GM12878 (cell line): ENCODE data around the gene STX1B. TPM values are rescaled to one million over a fixed set of nuclear protein-coding genes. Genes with fewer than 3 reads are reported as not detected.
A peak's percentile ranks its signal among the peaks of the same experiment; 100 is the strongest.

Experiments used
- BCL11A ChIP-seq: IDR thresholded peaks from 2 replicates; pipeline ENCODE4 v1.6.1; 2011; ENCODE audit warnings: low read depth, low read length
- BMI1 ChIP-seq: fragments of 450-650 bp; IDR thresholded peaks from 2 replicates; pipeline ENCODE4 v1.6.1; 2016; ENCODE audit warnings: mild to moderate bottlenecking, moderate library complexity, borderline replicate concordance
- CBFB ChIP-seq: IDR thresholded peaks from 2 replicates; pipeline ENCODE4 v1.6.1; 2016; ENCODE audit warnings: antibody characterized with exemption, low read depth
- CHD2 ChIP-seq: IDR thresholded peaks from 2 replicates; pipeline ENCODE4 v1.6.1; 2011; ENCODE audit warnings: low read depth, low read length, improper control_type of control experiment, borderline replicate concordance
- E2F4 ChIP-seq: IDR thresholded peaks from 2 replicates; pipeline ENCODE4 v1.6.1; 2012; ENCODE audit warnings: low read depth, low read length, improper control_type of control experiment
- GABPA ChIP-seq: IDR thresholded peaks from 2 replicates; pipeline ENCODE4 v1.6.1; 2014; ENCODE audit warnings: antibody characterized with exemption, low read depth, mild to moderate bottlenecking, inconsistent platforms
- HDAC2 ChIP-seq: fragments of 200-600 bp; sonication (generic); IDR thresholded peaks from 2 replicates; pipeline ENCODE4 v1.6.1; 2017
- HDGF ChIP-seq: fragments of 450-650 bp; IDR thresholded peaks from 2 replicates; pipeline ENCODE4 v1.6.1; 2016; ENCODE audit warnings: antibody characterized with exemption
- KAT2A ChIP-seq: conservative IDR thresholded peaks from 2 replicates; pipeline ENCODE4 v1.6.1; 2011; ENCODE audit warnings: low read depth, low read length; ENCODE audit not compliant: control insufficient read depth
- MEF2A ChIP-seq: IDR thresholded peaks from 2 replicates; pipeline ENCODE4 v1.6.1; 2011; ENCODE audit warnings: low read depth, mild to moderate bottlenecking, low read length, moderate library complexity; ENCODE audit not compliant: insufficient read depth
- MYC ChIP-seq: IDR thresholded peaks from 2 replicates; pipeline ENCODE4 v1.6.1; 2011; ENCODE audit warnings: mild to moderate bottlenecking, low read length, moderate library complexity, inconsistent platforms; ENCODE audit not compliant: insufficient read depth, insufficient replicate concordance, insufficient read length, severe bottlenecking
- PAX8 ChIP-seq: fragments of 450-650 bp; IDR thresholded peaks from 2 replicates; pipeline ENCODE4 v1.6.1; 2017; ENCODE audit warnings: mild to moderate bottlenecking, moderate library complexity
- POLR2A ChIP-seq: IDR thresholded peaks from 2 replicates; pipeline ENCODE4 v1.6.1; 2011; ENCODE audit warnings: low read depth, mild to moderate bottlenecking, low read length
- RAD21 ChIP-seq: IDR thresholded peaks from 2 replicates; pipeline ENCODE4 v1.6.1; 2011; ENCODE audit warnings: mild to moderate bottlenecking, low read depth, low read length, moderate library complexity; ENCODE audit not compliant: insufficient read depth
- RB1 ChIP-seq: fragments of 450-650 bp; formaldehyde crosslinking; IDR thresholded peaks from 2 replicates; pipeline ENCODE4 v1.6.1; 2017; ENCODE audit warnings: mild to moderate bottlenecking, borderline replicate concordance
- RCOR1 ChIP-seq: conservative IDR thresholded peaks from 2 replicates; pipeline ENCODE4 v1.6.1; 2012; ENCODE audit warnings: low read depth, low read length, improper control_type of control experiment
- RELA ChIP-seq: fragments of 450-650 bp; IDR thresholded peaks from 2 replicates; pipeline ENCODE4 v1.8.0; 2014; ENCODE audit warnings: borderline replicate concordance; ENCODE audit not compliant: partially characterized antibody
- SMARCA5 ChIP-seq: fragments of 450-650 bp; IDR thresholded peaks from 2 replicates; pipeline ENCODE4 v1.6.1; 2017; ENCODE audit warnings: mild to moderate bottlenecking
- SUZ12 ChIP-seq: fragments of 200-600 bp; sonication (generic); IDR thresholded peaks from one replicate; pipeline ENCODE4 v1.6.1; 2018; ENCODE audit warnings: antibody characterized with exemption, mild to moderate bottlenecking; ENCODE audit not compliant: unreplicated experiment
- TAF1 ChIP-seq: IDR thresholded peaks from 2 replicates; pipeline ENCODE4 v1.6.1; 2011; ENCODE audit warnings: mild to moderate bottlenecking, low read depth, low read length, borderline replicate concordance
- USF2 ChIP-seq: IDR thresholded peaks from 2 replicates; pipeline ENCODE4 v1.6.1; 2011; ENCODE audit warnings: low read depth, low read length, improper control_type of control experiment, borderline replicate concordance
- ZBTB4 ChIP-seq: fragments of 450-650 bp; formaldehyde crosslinking; IDR thresholded peaks from 2 replicates; pipeline ENCODE4 v1.4.0; 2022; ENCODE audit warnings: mild to moderate bottlenecking, moderate library complexity
- ZNF217 ChIP-seq: fragments of 450-650 bp; IDR thresholded peaks from 2 replicates; pipeline ENCODE4 v1.6.1; 2017; ENCODE audit warnings: antibody characterized with exemption, mild to moderate bottlenecking
- ZNF24 ChIP-seq: fragments of 450-650 bp; IDR thresholded peaks from 2 replicates; pipeline ENCODE4 v1.6.1; 2017; ENCODE audit warnings: antibody characterized with exemption, mild to moderate bottlenecking
- ZNF622 ChIP-seq: fragments of 450-650 bp; IDR thresholded peaks from 2 replicates; pipeline ENCODE4 v1.6.1; 2017; ENCODE audit warnings: mild to moderate bottlenecking, inconsistent platforms
- polyA plus RNA-seq, 11 experiments: library from polyadenylated mRNA; depleted of rRNA in 4 of 11; unstranded in 6 of 11; stranded (reverse) in 5 of 11; fragments of >200 nt; fragmentation: Nextera tagmentation in 4 of 11; fragmentation: Illumina TruSeq in 1 of 11; extraction: Ambion mirVana in 4 of 11; extraction: Trizol in 1 of 11; gene quantifications; 1 replicate in 1 of 11; 2 replicates in 10 of 11; pipeline versions ENCODE4 v1.2.1 to v1.2.3, GENCODE V29; 2011 to 2016; ENCODE audit warnings: inconsistent platforms in 2 of 11, missing spikeins in 2 of 11, low read depth in 1 of 11
- total RNA-seq, 4 experiments: library from RNA; depleted of rRNA in 3 of 4; stranded (reverse); fragments of >200 nt in 3 of 4; fragmentation: Illumina TruSeq in 1 of 4; extraction: Trizol in 1 of 4; gene quantifications; 2 replicates each; pipeline versions ENCODE4 v1.2.1 to v1.2.3, GENCODE V29; 2013 to 2021

Gene STX1B
- total and polyA plus RNA-seq, 10 of the 15 experiments (the other 5 are each of a cell fraction or from before 2014, with no cell fraction given) = 0.22 to 2.5 (median 1.1) TPM

- TF ChIP-seq POLR2A (peak; percentile 42; the same call in 1 of the 2 replicates), ZNF24 (no peak), HDGF (no peak), SMARCA5 (peak; percentile 98), GABPA (no peak), KAT2A (no peak), BMI1 (no peak), RELA (no peak), MYC (peak; percentile 32), CBFB (0 out of 2 replicates have a peak, but pooled peaks have one; percentile 11), MEF2A (no peak), ZNF622 (no peak), USF2 (no peak), HDAC2 (no peak), ZNF217 (peak; percentile 82), BCL11A (no peak), CHD2 (no peak), RCOR1 (0 out of 2 replicates have a peak, but pooled peaks have one; percentile 29), TAF1 (peak; percentile 41; the same call in 1 of the 2 replicates), SUZ12 (no peak), PAX8 (no peak), E2F4 (no peak), ZBTB4 (CRISPR knock-in tag) (no peak), RB1 (no peak), RAD21 (no peak)
These were observed 53.6 kb downstream of the STX1B start (continued) for GRCh38 chr16:30956601-30957455.
